NCI-H2081 (cell line): ENCODE measurements around the gene SIKE1.
"Not testable (repeated sequence)": the region's sequence is repeated elsewhere in the genome, so short reads cannot be mapped to it uniquely, and the experiment has no call there.

Source experiments
- DNase-seq, 2 experiments: peaks; one replicate each; lab custom pipeline; 2025; lab: John Stamatoyannopoulos, UW

SIKE1 gene

GRCh38 chr1:114780344-114781226, at the start of gene SIKE1:
TSS of gene SIKE1 (minus strand) at chr1:114780685. CDS start at chr1:114780607, 78 bp downstream.
- DNase-seq: peak; percentile 80 to 93

GRCh38 chr1:114830075-114830474, 49.6 kb upstream of the SIKE1 start:
- not testable (repeated sequence) for DNase-seq

DNA sequence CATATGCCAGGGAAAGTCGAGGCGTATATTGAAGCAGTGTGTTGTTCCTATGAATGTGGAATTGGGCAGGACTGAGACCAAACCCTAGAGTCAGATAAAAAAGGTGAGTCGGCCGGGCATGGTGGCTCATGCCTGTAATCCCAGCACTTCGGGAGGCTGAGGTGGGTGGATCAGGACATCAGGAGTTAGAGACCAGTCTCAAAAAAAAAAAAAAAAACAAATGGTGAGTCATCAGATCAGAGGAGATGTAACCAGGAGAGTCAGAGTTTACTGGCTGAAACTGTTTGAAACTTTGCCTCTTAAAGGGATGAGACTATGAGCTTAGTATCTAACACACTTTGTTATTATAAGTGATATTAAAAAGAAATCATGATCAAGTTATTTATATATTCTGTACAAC, 47.8 kb upstream of the SIKE1 start:
- DNase-seq: no peak

DNA sequence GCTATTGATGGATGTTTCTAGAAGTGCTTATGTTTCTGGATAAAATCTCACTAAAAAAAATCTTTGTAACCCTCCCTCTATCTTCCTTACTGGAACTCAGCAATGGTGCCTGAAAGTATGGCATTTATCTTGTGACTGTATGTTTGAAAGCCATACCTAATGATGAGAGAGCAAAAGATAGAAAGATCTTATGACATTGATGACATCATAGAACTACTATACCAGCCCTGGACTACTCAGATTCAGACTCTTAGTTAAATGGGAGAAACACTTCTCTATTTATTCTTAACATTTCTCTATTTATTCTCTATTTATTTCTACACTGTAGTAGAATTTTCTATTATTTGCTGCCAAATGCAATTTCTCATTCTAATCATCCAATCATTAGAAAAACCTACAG, 41.5 kb upstream of the SIKE1 start:
- no peak for DNase-seq

DNA sequence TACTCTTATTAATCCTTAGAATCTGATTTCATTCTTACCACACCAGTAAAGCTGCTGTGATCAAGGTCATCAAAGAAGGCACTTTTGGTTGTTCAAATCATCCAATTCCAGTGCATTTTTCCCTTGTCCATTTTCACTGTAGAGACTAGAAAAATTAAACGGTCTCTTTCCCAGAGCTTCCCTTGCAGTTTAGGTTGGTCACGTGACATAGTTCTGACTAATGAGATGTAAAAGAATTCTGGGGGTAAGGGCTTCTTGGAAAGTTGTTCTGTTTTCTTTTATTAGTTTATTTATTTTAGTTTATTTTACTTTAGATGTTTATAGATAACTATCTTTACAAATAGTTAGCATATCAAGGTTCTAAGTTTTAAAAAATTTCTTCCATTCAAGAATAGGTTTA, 39.9 kb upstream of the SIKE1 start:
- DNase-seq: no peak

DNA sequence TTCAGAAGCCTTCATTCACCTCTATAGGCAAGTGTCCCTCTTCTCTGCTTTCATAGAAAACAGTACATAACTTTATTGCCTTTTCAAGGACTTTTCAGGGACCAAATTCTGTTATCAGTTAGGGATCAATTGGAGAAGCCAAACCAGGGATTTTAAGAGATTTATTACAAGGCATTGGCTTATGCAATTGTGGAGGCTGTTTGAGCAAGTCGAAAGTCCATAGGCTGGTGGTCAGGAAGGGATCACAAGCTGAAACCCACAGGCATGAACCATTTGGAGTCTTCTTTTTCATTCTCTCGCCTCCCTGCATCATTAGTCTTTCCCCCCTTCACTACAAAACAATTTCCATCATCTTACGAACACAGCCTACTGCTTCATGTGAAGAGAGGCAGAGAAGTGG, 39.4 kb upstream of the SIKE1 start:
- no peak for DNase-seq

DNA sequence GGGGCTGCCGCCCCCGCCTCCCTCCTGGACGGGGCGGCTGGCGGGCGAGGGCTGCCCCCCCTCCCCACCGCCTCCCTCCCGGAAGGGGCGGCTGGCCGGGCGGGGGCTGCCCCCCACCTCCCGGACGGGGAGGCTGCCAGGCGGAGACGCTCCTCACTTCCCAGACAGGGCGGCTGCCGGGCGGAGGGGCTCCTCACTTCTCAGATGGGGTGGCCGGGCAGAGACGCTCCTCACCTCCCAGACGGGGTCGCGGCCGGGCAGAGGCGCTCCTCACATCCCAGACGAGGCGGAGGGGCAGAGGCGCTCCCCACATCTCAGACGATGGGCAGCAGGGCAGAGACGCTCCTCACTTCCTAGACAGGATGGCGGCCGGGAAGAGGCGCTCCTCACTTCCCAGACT, 24.0 kb upstream of the SIKE1 start:
- not testable (repeated sequence) for DNase-seq

- no peak for DNase-seq
Observed at GRCh38 chr1:114803001-114803400, 22.5 kb upstream of the SIKE1 start.

- DNase-seq: no peak
Observed at GRCh38 chr1:114794038-114794437, 13.6 kb upstream of the SIKE1 start.

- DNase-seq: not testable (repeated sequence)
Observed at GRCh38 chr1:114790581-114790980, 10.1 kb upstream of the SIKE1 start.

DNA sequence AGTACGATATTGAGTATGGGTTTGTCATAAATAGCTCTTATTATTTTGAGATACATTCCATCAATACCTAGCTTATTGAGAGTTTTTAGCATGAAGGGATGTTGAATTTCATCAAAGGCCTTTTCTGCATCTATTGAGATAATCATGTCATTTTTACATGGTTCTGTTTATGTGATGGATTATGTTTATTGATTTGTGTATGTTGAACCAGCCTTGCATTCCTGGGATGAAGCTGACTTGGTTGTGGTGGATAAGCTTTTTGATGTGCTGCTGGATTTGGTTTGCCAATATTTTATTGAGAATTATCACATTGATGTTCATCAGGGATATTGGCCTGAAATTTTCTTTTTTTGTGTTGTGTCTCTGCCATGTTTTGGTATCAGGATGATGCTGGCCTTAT, 6.0 kb upstream of the SIKE1 start:
- DNase-seq: not testable (repeated sequence)

- DNase-seq: no peak
Observed at GRCh38 chr1:114782476-114782875, 2.0 kb upstream of the SIKE1 start.

DNA sequence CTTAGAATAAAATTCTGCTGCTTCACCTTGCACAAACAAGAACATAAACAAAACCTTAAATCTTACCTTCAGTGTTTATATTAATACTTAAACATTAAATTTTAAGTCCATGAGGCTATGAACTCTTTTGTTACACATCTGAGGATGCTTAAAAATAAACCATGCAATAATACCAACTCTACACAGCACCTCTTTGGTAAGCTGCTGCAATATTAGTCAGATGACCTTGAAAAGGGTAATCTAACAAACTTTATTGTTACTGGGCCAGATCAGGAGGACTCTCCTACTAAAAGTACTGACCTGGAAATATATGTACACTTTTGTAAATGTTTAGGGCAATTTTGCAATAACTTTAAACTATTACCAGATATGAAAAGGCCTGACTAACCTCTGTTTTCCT, 763 bp downstream of the SIKE1 start:
- no peak for DNase-seq

DNA sequence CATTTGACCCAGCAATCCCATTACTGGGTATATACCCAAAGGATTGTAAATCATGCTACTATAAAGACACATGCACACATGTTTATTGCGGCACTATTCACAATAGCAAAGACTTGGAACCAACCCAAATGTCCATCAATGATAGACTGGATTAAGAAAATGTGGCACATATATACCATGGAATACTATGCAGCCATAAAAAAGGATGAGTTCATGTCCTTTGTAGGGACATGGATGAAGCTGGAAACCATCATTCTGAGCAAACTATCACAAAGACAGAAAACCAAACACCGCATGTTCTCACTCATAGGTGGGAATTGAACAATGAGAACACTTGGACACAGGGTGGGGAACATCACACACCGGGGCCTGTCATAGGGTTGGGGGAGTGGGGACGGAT, 3.8 kb downstream of the SIKE1 start:
- DNase-seq: not testable (repeated sequence)

- DNase-seq: no peak
Observed at GRCh38 chr1:114771992-114772391, 8.5 kb downstream of the SIKE1 start.

DNA sequence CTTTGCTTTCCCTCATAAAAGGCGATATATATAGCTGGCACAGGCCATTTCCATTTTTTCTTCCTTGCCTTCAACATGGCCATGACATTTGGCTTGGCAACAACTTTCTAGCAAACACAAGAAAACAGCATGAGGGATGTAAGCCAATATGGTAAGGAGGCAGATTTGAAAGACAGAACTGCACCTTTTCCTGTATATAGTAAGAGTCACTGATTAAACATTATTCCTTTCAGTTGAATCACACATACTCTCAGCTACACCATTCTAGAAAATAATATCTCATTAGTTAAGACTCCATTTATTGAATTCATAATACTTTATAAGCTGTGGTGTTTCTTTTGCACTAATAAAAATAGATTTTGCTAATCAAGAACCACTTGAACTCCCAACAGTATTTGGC, 9.5 kb downstream of the SIKE1 start:
- DNase-seq: no peak

DNA sequence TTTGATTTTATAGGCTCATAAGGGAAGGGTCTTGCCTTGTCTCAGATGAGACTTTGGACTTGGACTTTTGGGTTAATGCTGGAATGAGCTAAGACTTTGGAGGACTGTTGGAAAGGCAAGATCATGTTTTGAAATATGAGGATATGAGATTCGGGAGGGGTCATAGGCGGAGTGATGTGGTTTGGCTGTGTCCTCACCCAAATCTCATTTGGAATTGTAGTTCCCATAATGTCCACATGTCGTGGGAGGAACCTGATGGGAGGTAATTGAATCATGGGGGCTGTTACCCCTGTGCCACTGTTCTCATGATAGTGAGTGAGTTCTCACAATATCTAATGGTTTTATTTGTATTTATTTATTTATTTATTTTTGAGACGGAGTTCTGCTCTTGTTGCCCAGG, 15.8 kb downstream of the SIKE1 start:
- DNase-seq: no peak

- peak; percentile 1 to 4 for DNase-seq
Observed at GRCh38 chr1:114758256-114758832, 22.1 kb downstream of the SIKE1 start.

DNA sequence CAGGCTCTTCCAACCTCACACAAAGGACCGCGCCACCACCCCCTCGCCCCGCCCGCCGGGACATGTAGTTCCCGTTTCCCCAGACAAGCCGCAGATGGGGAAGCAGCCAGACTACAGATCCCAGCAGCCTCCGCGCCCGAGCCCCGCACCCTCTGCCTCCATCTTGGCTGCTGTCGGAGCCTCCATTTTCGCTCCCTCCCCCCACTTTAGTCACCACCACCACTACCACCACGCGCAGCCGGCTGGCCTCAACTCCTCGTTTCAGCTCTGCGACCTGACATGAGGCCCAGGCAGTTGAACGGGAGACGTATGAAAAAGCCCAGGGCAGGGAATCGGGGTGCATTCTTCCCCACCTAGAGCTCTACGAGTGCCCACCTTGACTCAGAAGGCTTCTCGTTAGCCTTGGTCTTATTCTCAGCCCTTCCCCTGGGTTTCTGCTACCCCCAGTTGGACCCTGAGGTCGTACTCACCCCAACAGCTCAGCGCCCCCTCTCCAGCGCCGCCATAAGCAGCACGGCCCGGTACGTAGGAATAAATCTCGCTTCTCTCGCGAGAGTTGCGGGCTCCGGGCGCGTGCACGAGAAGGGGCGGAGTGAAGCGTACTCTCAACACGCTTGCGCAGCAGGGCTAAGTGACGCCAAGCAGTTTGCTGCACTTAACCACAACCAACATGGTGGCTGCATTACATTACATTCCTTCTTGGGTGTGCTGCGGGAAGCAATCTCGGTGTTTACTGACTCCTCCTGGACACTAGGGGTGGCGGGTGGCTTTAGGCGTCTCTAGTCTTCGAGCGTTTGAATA, 22.8 kb downstream of the SIKE1 start, which contains the start of gene CSDE1:
CSDE1 (minus strand) TSS at position 530 of the 801 bp plus-strand sequence. CDS start 18,094 bp downstream, outside the sequence.
- peak; percentile 90 to 95 for DNase-seq

DNA sequence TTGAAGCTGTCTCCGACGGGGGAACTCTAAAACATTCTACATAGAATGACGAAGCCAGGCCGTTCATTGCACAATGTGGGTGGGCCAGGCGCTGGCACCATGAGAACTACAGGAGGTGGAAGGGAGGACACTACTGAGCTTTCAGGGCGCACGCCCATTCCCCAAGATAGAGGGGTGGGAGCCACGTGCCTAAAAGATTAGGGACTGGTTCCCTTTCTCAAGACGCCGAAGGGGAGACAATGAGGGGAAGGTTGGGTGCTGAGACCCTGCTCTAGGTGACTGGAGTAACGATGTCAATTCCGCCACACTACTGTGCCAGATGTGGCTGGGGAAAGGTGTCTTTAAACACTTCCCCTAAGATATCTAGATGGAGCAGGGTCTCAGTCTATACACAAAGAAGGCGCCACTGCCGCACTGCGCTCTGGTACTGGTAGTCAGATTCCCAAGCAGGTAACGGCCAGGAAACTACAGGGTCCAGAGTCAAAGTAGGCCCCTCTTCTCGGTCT, 23.5 kb downstream of the SIKE1 start:
- no peak for DNase-seq

- DNase-seq: no peak
Observed at GRCh38 chr1:114756009-114756892, 24.2 kb downstream of the SIKE1 start.
